Fibroblast of pulmonary artery (primary cell): ENCODE measurements around the gene ZFP3.
"Not testable (repeated sequence)": the region's sequence is repeated elsewhere in the genome, so short reads cannot be mapped to it uniquely, and the experiment has no call there.

Experiments used
- DNase-seq: peaks from one replicate; pipeline ENCODE4 v3.0.0-alpha.2; 2010; ENCODE audit warnings: low read depth
- H3K4me3 ChIP-seq: replicated peaks from 2 replicates; pipeline ENCODE4 v1.5.1; 2011; ENCODE audit warnings: low read depth, mild to moderate bottlenecking, control low read depth, low read length, moderate library complexity
- TF ChIP-seq, protein P1 (sequence below): IDR thresholded peaks from 2 replicates; pipeline ENCODE4 v1.5.1; 2011; ENCODE audit warnings: mild to moderate bottlenecking, control low read depth, low read length, inconsistent platforms; ENCODE audit errors: missing control alignments

ZFP3 gene

DNA sequence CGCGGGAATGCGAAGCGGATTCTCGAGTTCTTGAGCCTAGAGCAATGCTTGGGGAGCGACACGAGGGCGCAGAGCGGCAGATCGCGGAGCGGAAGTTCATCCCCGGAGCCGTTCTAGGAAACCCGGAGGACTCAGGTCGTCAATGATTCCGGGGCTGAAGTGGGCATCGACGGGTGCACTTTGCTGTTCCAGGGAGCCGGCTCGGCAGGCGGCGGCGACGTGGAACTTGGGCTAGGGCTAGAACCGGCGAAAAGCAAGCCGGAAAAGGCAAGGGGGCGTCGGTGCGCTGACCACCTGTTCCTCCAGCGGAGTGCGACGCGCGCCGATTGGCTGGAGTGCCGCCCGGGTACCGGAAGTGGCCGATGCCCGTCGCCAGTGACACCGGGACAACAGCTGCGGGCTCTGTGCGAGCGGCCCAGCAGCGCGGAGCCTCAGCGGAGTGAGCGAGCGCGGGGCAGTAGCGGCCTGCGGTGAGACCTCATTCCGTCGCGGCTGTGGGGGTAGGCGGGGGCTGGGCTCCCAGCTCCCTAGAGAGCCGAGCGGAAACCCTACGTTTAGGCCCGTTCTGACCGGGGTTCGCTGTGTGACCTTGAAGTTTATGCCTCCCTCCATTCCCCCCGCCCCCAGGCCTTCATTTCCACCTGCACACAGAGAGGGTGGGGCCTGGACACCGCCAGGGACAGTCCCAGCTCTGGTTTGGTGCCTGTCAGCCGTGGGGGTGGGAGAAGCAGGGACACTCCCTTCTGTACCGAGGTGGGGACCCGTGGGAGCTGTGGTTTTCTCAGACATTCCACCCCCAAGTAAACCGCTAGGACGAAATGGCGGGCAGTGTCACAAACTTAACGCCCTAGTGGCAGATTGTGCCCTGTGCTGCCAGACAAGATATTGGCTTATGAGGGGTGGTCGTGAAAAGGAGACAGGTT lies at the start of gene ZFP3:
Gene ZFP3 (plus strand): TSS at position 362 of the 923 bp plus-strand sequence. CDS start 13,038 bp downstream, outside the sequence.
- TF ChIP-seq, protein P1, sequence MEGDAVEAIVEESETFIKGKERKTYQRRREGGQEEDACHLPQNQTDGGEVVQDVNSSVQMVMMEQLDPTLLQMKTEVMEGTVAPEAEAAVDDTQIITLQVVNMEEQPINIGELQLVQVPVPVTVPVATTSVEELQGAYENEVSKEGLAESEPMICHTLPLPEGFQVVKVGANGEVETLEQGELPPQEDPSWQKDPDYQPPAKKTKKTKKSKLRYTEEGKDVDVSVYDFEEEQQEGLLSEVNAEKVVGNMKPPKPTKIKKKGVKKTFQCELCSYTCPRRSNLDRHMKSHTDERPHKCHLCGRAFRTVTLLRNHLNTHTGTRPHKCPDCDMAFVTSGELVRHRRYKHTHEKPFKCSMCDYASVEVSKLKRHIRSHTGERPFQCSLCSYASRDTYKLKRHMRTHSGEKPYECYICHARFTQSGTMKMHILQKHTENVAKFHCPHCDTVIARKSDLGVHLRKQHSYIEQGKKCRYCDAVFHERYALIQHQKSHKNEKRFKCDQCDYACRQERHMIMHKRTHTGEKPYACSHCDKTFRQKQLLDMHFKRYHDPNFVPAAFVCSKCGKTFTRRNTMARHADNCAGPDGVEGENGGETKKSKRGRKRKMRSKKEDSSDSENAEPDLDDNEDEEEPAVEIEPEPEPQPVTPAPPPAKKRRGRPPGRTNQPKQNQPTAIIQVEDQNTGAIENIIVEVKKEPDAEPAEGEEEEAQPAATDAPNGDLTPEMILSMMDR = no peak
- peak; percentile 82 for DNase-seq
- H3K4me3 ChIP-seq = peak within 1 kb of the TSS; percentile 69

DNA sequence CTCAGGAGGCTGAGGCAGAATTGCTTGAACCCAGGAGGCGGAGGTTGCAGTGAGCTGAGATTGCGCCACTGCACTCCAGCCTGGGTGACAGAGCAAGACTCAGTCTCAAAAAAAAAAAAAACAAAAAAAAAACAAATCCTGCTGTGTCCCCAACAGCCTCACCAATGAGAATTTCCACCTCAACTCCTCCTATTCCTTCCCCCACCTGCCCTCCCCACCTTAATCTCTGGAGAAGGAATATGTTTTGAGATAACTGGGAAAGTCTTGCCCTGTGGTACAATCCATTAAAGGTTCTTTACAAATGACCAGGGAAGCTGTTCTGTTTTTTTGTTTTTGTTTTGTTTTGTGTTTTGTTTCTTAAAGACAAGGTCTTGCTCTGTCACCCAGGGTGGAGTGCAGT lies 48.1 kb upstream of the ZFP3 start:
- DNase-seq = not testable (repeated sequence)

DNA sequence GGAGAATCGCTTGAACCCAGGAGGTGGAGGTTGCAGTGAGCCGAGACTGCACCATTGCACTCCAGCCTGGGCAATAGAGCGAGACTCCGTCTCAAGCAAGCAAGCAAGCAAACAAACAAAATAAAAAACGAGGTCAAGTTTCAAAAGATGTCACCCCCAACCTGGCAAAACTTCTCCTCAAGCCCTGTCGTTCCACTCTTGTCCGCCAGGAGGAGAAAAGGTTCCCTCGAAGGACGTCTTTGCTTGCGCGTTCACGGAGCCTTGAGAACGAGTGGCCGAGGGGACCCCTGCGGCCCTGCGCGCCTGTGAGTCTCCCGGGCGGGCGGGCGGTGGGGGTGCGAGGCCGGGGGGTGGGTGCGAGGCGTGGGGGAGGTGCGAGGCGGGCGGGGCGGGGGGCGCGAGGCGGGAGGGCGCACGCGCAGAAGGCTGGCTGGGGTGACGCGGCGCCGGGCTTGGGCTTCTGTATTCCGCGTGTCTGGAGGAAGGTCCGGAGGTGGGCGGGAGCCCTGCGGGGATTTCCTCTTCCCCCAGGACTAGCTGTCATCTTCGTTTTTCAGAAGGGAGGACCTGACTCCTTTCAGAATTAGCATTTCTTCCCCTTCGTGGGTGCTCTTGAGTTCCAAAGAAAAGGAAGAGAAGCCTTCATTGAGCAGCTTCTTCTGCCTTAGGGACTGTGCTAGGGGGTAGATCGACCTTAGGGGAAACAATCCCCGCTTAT lies 46.7 kb upstream of the ZFP3 start:
- TF ChIP-seq, protein P1 = peak; percentile 78
- H3K4me3 ChIP-seq = peak overlapping the region; percentile 40
- DNase-seq = peak; percentile 81

More for the DNA sequence above, 48.1 kb upstream of the ZFP3 start:
- not testable (repeated sequence) for H3K4me3 ChIP-seq

DNA sequence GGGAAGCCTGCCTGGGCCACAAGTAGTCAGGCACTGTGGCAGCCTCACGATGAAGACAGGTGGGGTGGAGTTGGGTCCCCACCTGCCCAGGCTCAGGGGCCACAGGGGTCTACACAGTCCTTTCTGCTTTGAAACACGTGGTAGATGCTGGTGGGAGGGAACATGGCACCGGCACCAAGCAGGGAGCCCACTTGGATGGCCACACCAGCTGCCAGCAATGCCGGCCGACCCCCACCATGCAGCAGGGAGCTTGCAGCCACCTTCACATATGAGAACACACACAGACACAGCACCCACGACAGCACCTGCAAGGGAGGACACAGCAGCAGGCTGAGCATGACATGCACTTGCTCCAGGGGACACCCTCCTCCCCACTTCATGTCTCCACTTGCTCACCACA lies 45.4 kb upstream of the ZFP3 start:
- H3K4me3 ChIP-seq = no peak overlapping the region
- TF ChIP-seq, protein P1 = no peak
- DNase-seq = no peak

GRCh38 chr17:5033352-5034015 lies 44.8 kb upstream of the ZFP3 start:
- TF ChIP-seq, protein P1 = no peak
- DNase-seq = no peak
- H3K4me3 ChIP-seq = no peak overlapping the region

GRCh38 chr17:5034063-5034462 lies 44.2 kb upstream of the ZFP3 start:
- no peak overlapping the region for H3K4me3 ChIP-seq
- TF ChIP-seq, protein P1 = no peak
- no peak for DNase-seq

GRCh38 chr17:5034651-5035050 lies 43.6 kb upstream of the ZFP3 start:
- TF ChIP-seq, protein P1 = no peak
- H3K4me3 ChIP-seq = no peak overlapping the region
- no peak for DNase-seq
